Limb (tissue), 2 donors: ENCODE results near the gene PTPRN2.
"Not testable (repeated sequence)": the region's sequence is repeated elsewhere in the genome, so short reads cannot be mapped to it uniquely, and the experiment has no call there.

Source experiments
- DNase-seq, 2 donors: peaks; one replicate each; pipeline ENCODE4 v3.0.0-alpha.2; 2016; ENCODE audit errors: extremely low spot score in 2 of 2

PTPRN2 gene

GRCh38 chr7:158386866-158387545 lies 200.6 kb downstream of the PTPRN2 start:
- no peak for DNase-seq

DNA sequence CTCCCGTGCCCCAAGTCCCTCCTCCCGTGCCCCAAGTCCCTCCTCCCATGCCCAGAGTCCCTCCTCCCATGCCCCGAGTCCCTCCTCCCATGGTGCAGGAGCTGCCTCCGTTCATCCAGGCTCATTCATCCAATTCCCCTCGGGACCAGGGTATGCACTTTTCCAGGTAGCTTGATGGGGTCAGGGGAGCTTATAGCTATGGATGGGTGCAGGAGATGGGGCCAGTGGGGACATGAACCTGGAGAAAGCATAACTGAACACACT lies 201.3 kb downstream of the PTPRN2 start:
- DNase-seq = no peak

GRCh38 chr7:158385496-158386354 lies 201.9 kb downstream of the PTPRN2 start:
- DNase-seq = not testable (repeated sequence)

DNA sequence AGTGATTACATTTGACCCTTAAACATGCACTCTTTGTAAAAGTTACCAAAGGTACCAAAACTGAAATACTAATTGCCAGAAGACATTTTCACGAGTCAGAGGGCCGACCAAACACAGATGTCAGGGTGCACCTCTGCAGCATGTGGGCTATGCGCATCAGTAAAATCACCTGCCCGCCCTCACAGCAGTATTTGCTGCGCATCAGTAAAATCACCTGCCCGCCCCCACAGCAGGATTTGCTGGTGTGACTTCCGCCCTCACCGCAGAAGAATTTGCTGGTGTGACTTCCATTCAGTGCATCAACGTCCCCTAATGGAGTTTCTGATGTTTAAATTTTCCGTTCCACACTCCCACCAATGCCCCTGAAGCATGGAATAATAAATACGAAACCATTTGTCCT lies 202.9 kb downstream of the PTPRN2 start:
- no peak for DNase-seq

DNA sequence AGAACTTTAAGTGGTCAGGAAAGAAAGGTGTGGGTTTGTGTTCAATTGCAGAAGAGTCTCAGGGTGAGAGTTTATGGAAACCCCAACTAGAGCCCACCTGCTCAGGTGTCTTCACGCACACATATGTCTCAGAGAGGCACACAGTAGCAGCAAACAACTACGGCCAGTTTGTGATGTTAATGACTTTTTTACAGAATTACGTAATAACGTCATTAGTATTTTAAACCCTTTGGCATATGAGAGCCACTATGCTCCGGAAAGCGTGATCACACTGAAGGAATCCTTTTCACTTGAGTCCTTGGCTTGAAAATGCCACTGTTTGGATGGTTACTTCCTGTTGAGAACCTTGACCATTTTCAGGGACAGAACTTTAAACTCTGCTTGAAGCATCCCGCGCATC lies 204.0 kb downstream of the PTPRN2 start:
- DNase-seq = no peak

- no peak for DNase-seq
These were observed 205.0 kb downstream of the PTPRN2 start for GRCh38 chr7:158382363-158383254.

DNA sequence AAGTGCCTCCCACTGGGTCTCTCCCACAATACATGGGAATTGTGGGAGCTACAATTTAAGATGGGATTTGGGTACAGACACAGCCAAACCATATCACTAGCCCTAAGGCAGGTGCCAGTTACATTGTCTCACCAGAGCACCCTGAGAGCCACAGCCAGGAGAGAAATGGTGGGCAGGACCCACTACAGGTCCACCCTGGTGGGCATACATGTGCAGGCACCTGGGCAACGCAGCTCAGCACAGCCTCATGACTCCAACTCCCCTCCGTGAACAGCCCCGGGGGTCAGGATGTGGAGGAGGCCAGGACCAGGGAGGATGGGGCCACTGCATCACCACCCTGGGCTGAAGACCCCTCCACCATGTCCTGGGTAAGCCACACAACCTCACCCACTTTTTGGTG lies 205.7 kb downstream of the PTPRN2 start:
- no peak for DNase-seq

DNA sequence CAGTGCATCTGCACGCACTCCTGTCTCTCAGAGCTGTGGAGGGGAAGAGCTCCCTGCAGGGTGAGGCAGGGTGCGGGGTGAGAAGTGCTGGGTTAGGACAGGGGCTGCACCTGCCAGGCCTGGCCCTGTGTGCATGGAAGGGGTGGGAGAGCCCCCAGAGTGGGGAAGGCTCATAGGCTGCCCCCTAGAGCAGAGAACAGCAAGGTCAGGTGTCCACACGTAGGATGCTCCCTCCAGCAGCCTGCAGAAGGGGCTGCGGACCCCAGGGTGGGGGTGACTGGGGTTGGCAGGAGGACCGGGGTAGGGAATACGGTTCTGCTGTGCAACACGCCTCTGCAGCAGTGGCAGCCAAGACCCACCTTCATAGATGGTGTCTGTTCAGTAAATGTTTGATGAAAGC lies 208.6 kb downstream of the PTPRN2 start:
- no peak for DNase-seq

- no peak for DNase-seq
These were observed 209.6 kb downstream of the PTPRN2 start for GRCh38 chr7:158377800-158378623.

GRCh38 chr7:158376839-158377186 lies 210.8 kb downstream of the PTPRN2 start:
- not testable (repeated sequence) for DNase-seq

GRCh38 chr7:158376146-158376838 lies 211.3 kb downstream of the PTPRN2 start:
- not testable (repeated sequence) for DNase-seq

GRCh38 chr7:158375034-158375433 lies 212.6 kb downstream of the PTPRN2 start:
- no peak for DNase-seq

DNA sequence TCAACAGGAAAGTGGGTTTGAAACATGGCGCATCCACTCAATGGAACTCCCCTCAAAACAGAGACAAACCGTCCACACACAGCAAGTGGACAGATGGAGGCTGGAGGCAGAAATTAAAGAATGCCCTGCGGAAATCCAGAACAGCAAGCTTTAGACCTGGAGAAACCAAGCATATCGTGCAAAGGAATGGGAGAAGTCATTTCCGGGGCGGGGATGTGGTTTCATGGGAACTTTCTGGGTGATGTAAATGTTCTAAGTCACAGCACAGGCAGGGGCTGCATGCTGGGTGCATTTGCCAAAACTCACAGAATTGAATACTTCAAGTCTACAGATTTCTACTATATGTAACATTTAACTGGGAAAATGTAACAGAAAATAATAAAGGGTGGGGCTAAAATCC lies 213.0 kb downstream of the PTPRN2 start:
- DNase-seq = no peak

DNA sequence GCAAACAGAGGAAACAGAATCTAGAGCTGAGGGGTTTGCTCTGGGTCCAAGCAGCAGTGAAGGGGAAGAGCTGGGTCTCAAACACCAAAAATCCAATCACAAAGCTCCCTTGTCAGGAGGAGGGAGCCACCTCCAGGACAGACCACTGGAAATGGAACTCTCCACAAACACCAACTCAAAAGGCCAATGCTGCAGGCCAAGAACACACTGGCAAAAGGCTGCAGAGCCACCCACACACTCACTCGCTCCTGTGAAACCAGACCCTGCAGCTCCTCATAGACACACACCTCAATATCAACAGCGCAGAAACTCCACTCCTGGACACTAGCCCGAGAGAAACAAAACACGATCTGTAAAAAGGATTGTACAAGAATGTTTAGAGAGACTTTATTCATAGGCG lies 213.5 kb downstream of the PTPRN2 start:
- no peak for DNase-seq

DNA sequence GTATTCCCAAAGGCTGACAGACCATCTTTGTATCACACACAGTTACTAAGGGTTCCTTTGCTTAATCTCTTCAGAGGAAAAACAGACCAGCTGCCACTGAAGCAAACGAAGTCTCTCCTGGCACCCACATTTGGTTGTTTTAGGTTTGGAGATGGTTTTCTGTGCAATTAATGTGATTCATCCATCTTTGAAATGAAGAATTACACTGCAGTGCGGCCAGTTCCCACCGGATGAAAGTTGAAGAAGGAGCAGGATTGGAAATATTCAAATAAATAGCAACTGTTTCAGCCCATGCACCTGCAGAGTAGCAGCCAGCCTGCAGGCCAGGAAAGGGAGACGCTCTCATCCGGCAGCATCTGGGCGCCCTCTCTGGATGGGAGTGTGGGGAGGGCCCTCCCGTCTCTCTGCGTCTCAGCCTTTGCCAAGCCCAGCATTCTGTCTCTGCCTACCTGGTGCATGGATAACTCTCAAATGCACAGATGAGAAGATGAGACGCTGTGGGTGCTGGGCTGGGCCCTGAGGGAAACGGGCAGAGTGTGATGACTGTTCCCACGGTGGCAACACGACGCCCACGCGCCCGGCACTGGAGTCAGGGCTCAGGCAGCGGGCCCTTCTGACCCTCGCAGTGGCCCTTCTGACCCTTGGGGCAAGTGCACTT lies 214.0 kb downstream of the PTPRN2 start:
- DNase-seq = no peak

- DNase-seq = no peak
These were observed 215.0 kb downstream of the PTPRN2 start for GRCh38 chr7:158372400-158373342.

- no peak for DNase-seq
These were observed 215.8 kb downstream of the PTPRN2 start for GRCh38 chr7:158371856-158372255.

DNA sequence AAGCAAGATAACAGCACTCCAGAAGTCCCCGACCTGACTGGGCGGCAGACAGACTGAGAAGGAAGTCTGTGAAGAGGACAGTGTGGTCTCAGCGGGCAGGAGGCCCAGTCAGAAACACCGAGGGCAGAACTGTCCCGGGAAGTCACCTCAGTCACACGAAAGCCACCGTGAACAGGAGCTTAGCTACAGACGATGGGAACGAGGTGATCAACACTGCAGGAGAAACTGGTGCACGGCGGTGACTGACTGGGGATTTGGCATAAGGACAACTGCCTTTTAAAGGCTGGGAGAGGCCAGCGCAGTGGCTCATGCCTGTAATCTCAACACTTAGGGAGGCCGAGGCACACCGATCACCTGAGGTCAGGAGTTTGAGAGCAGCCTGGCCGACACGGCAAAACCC lies 217.8 kb downstream of the PTPRN2 start:
- no peak for DNase-seq

DNA sequence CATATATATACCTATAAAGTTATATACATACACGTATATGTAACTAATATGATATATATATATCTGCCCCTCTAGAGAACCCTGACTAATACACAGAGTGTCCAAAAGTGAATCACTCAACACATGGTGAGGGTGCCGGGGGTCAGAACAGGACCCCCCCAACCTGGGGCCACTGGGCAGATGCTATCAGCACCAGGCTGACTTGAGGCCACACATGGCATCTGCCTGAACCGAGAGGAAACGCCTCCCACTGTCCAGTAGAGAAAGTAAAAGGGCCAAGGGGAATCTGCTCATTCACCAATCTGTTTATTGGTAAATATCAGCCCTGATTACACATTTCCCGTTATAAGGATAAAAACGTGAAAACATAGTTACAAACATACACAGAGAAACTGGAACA lies 218.3 kb downstream of the PTPRN2 start:
- no peak for DNase-seq
